NCI-H2227 (cell line): ENCODE measurements around the gene TBRG4.

Experiments used
- DNase-seq: peaks from one replicate; lab custom pipeline; 2025; ENCODE audit not compliant: unreplicated experiment; lab: John Stamatoyannopoulos, UW

TBRG4 gene

DNA sequence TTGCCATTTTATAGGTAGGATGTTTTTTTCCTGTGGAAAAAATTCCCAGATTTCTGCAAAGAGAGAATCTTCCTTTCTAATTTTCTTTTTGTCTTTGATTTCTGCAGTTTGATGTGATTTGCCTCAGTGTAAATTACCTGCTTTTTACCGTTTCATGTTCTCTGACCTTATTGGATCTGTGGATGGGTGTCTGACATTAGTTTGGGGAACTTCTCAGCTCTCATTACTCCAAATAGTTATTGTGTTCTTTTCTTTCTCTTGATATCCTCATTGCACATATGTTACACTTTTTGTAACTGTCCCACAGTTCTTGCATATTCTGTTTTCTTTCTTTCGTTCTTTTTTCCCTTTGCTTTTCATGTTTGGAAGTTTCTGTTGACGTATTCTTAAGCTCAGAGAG is 51.2 kb downstream of the TBRG4 start:
- no peak for DNase-seq

DNA sequence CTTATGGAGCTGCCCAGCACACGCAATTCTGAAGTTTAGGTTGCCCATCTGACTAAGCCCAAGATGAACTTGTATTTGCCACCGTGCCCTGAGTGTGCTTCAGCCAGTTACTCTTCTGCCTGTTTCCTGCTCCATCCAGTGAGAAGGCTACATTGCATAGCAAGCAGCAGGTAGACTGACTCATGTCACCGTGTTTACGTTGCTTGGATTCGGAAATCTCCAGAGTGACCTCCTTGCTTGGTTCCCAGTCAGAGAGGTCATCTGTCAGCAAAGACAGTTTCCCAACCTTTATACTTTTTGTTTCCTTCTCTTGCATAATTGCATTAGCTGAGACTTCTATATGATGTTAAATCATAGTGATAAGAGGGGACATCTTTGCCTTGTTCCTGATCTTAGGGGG is 53.6 kb downstream of the TBRG4 start:
- no peak for DNase-seq

DNA sequence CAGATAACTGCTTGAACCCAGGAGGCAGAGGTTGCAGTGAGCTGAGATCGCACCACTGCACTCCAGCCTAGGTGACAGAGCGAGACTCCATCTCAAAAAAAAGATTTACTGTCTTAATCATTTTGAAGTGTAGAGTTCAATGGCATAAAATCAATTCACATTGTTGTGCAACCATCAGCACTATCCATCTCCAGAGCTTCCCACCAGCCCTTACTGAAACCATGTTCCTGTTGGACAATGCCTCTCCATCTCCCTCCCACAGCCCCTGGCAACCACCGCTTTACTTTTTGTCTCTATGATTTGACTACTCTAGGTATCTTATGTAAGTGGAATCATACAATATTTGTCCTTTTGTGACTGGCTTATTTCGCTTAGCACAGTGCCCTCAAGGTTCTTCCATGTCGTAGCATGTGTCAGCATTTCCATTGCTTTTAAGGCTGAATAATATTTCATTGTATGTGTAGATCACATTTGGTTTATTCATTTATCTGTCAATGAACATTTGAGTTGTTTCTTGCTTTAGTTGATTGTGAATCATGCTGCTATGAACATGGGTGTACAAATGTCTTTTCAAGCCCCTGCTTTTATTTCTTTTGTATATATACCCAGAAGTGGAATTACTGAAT is 55.8 kb downstream of the TBRG4 start:
- DNase-seq: no peak

DNA sequence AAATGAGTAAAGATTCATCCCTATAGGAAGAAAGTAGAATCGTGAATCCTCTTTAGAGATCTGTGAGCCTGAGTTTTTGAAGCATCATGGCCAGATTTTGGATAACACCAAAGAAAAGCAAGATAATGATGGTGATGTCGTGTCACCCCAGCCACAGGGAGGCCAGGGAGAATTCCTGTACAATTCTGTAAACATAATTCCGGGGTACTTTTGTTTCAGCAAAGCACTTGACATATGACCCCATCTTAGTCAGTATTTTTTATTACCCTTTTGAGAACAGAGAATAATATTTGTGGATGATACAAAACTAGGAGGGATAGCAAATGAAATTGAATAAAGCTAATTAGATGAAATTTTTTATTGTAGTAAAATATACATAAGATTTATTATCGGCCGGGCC is 56.5 kb downstream of the TBRG4 start:
- no peak for DNase-seq

DNA sequence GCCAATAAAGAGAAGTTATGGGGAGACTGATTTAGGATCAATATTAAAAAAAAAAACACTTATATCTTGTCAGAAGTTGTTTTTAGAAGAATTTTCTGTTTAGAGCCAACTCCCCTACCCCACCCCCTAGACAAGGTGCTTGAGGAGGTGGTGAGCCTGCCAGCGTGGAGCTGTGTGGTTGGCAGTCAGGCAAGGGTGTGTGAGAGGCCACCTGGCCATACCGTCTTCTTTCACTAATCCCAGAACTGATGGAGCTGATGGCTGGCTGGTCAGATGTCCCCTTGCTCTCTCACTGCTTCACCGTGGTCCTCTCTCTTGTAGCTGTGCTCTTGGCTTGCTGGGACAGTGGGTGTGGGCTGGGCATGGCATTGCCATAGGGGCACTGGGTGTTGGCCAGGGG is 57.1 kb downstream of the TBRG4 start:
- DNase-seq: no peak

DNA sequence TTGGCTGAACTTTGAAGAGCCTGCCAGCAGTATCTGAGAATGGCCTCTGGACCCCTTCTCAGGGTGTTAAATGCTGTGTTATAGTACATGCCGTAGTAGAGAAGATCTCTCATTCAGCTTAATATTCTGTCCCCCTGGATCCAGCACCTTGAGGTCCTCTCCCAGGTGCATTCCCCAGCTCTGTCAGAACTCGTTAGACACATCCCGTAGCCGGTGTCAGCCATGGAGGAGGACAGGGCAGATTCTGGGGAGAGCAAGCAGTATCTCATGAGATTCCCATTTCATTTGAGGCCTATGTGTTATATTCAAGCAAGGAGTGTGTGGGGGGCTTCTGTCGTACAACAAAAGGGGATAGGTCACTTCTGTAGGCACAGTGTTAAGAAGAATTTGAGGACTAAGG is 57.6 kb downstream of the TBRG4 start:
- no peak for DNase-seq

DNA sequence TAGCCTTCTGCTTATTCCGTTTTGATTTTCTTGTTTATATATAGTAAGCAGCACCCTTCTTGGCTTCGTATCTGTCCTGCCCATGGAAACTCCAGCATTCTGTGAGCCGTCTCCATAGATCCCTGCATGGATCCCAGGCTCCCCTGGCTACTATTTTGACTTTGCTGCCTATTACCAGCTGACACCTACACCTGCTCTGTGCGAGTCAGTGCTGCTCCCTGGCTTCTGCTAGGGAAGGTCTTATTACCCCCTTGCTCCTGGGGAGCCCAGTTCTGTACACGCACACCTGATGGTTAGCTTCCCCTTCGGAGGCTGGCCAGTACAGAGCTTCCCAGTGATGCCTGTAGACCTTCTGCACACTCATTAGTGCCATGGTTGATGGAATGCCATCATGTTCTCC is 58.1 kb downstream of the TBRG4 start:
- DNase-seq: no peak

DNA sequence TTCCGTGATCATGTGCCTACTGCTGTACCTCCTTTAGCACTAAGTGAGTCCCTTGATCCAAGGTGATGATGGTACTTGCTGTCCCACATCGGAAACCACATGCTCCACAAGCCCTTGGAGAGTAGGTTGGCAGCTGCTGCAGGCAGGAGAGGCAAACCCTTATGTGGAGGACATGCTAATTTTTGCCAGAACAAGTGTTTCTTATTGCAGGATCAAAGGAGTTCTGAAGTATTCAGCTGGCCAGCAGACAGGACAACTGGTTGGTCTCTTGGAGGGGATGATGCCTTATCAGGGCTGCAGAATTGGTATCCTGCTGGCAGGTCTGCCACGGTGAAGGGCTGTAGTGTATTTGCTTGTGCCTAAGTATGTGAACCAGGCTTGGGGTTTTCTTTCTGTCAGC is 59.5 kb downstream of the TBRG4 start:
- no peak for DNase-seq

DNA sequence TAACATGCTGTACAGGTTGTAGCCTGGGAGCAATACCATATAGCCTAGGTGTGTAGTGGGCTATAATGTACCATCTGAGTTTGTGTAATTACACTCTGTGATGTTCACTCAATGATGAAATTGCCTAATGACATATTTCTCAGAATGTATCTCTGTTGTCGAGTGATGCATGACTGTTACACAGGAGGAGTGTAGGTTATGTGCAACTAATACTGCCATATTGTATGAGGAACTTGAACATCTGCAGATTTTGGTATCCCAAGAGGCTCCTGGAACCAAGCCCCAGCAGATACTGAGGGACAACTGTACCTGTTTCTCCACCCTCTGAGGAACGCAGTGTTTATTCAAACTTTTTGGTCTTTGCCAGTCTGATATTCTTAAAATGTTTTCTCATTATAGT is 61.3 kb downstream of the TBRG4 start:
- DNase-seq: no peak
